Mesenchymal stem cell (in vitro differentiated cells and primary cell): ENCODE results near the gene GLT1D1.

Source experiments
- DNase-seq: peaks from one replicate; pipeline ENCODE4 v3.0.0-alpha.2; 2013
- H2AFZ ChIP-seq: one replicate; pipeline ENCODE4 v1.6.1; 2013; ENCODE audit warnings: low read depth, mild to moderate bottlenecking, control low read depth, inconsistent platforms, low read length, moderate library complexity
- H2AK5ac ChIP-seq: 2 replicates; pipeline ENCODE4 v1.6.1; 2013; ENCODE audit warnings: low read length, moderate library complexity, mild to moderate bottlenecking, inconsistent platforms; ENCODE audit not compliant: severe bottlenecking
- H2BK120ac ChIP-seq: one replicate; pipeline ENCODE4 v1.6.1; 2013; ENCODE audit warnings: low read depth, mild to moderate bottlenecking, inconsistent platforms, low read length, moderate library complexity
- H2BK12ac ChIP-seq, 2 experiments: one replicate each; pipeline ENCODE4 v1.6.1; 2013; ENCODE audit warnings: inconsistent platforms in 2 of 2, low read length in 2 of 2, mild to moderate bottlenecking in 2 of 2, moderate library complexity in 2 of 2, control low read depth in 1 of 2
- H2BK15ac ChIP-seq: one replicate; pipeline ENCODE4 v1.6.1; 2013; ENCODE audit warnings: mild to moderate bottlenecking, low read depth, inconsistent platforms; ENCODE audit not compliant: poor library complexity, severe bottlenecking
- H2BK5ac ChIP-seq: 2 replicates; pipeline ENCODE4 v1.6.1; 2013; ENCODE audit warnings: low read depth, mild to moderate bottlenecking, low read length, control low read depth, inconsistent platforms; ENCODE audit not compliant: poor library complexity, severe bottlenecking
- H3K14ac ChIP-seq, 2 experiments: one replicate each; pipeline ENCODE4 v1.6.1; 2013; ENCODE audit warnings: inconsistent platforms in 2 of 2, low read length in 2 of 2, control low read depth in 1 of 2, mild to moderate bottlenecking in 1 of 2, moderate library complexity in 1 of 2
- H3K18ac ChIP-seq, 2 experiments: one replicate each; pipeline ENCODE4 v1.6.1; 2013; ENCODE audit warnings: inconsistent platforms in 2 of 2, low read length in 2 of 2, control low read depth in 1 of 2, low read depth in 1 of 2, mild to moderate bottlenecking in 1 of 2
- H3K23ac ChIP-seq, 2 experiments: one replicate each; pipeline ENCODE4 v1.6.1; 2013; ENCODE audit warnings: inconsistent platforms in 2 of 2, low read length in 2 of 2, mild to moderate bottlenecking in 2 of 2, moderate library complexity in 2 of 2, control low read depth in 1 of 2
- H3K27ac ChIP-seq: 2 replicates; pipeline ENCODE4 v1.5.1; 2013; ENCODE audit warnings: mild to moderate bottlenecking, moderate library complexity, low read length, control low read depth, inconsistent platforms; ENCODE audit not compliant: poor library complexity, severe bottlenecking
- H3K27me3 ChIP-seq, 2 experiments: 2 replicates each; pipeline versions ENCODE4 v1.6.1 to v1.7.0; 2013; ENCODE audit warnings: low read length in 2 of 2, mild to moderate bottlenecking in 2 of 2, moderate library complexity in 2 of 2, control low read depth in 1 of 2, inconsistent platforms in 1 of 2; ENCODE audit not compliant: control insufficient read depth in 1 of 2, insufficient read depth in 1 of 2
- H3K36me3 ChIP-seq, 2 experiments: 2 replicates each; pipeline versions ENCODE4 v1.6.1 to v1.7.0; 2013; ENCODE audit warnings: low read length in 2 of 2, control low read depth in 1 of 2, inconsistent platforms in 1 of 2, low read depth in 1 of 2, mild to moderate bottlenecking in 1 of 2; ENCODE audit not compliant: insufficient read depth in 2 of 2, control insufficient read depth in 1 of 2
- H3K4ac ChIP-seq, 2 experiments: one replicate each; pipeline ENCODE4 v1.6.1; 2013; ENCODE audit warnings: inconsistent platforms in 2 of 2, low read length in 2 of 2, mild to moderate bottlenecking in 2 of 2, moderate library complexity in 2 of 2, control low read depth in 1 of 2, low read depth in 1 of 2
- H3K4me1 ChIP-seq: 2 replicates; pipeline ENCODE4 v1.6.1; 2013; ENCODE audit warnings: low read depth, low read length, control low read depth; ENCODE audit not compliant: control insufficient read depth, insufficient read depth
- H3K4me2 ChIP-seq: 2 replicates; pipeline ENCODE4 v1.6.1; 2013; ENCODE audit warnings: low read length, mild to moderate bottlenecking, inconsistent platforms; ENCODE audit not compliant: poor library complexity, severe bottlenecking
- H3K4me3 ChIP-seq, 2 experiments: 2 replicates each; pipeline versions ENCODE4 v1.5.1 to v1.7.0; 2013; ENCODE audit warnings: low read length in 2 of 2, mild to moderate bottlenecking in 2 of 2, control low read depth in 1 of 2, low read depth in 1 of 2; ENCODE audit not compliant: insufficient read depth in 1 of 2
- H3K79me1 ChIP-seq: replicated peaks from 2 replicates; pipeline ENCODE4 v1.6.1; 2013; ENCODE audit warnings: mild to moderate bottlenecking, control low read depth, low read length, inconsistent platforms; ENCODE audit not compliant: poor library complexity, severe bottlenecking
- H3K9ac ChIP-seq: 2 replicates; pipeline ENCODE4 v1.7.0; 2013; ENCODE audit warnings: mild to moderate bottlenecking, low read length, moderate library complexity
- H3K9me3 ChIP-seq: 2 replicates; pipeline ENCODE4 v1.7.0; 2013; ENCODE audit warnings: mild to moderate bottlenecking, low read length; ENCODE audit not compliant: control insufficient read depth
- H4K8ac ChIP-seq: one replicate; pipeline ENCODE4 v1.6.1; 2013; ENCODE audit warnings: inconsistent platforms, mild to moderate bottlenecking, low read length, moderate library complexity
- H4K91ac ChIP-seq: one replicate; pipeline ENCODE4 v1.6.1; 2013; ENCODE audit warnings: mild to moderate bottlenecking, low read length, inconsistent platforms
- WGBS: methylation state at CpG from one replicate; pipeline ENCODE4 v1.1.7; 2013; ENCODE audit warnings: mixed read lengths; 5-methylcytosine and 5-hydroxymethylcytosine counted together

Gene GLT1D1

DNA sequence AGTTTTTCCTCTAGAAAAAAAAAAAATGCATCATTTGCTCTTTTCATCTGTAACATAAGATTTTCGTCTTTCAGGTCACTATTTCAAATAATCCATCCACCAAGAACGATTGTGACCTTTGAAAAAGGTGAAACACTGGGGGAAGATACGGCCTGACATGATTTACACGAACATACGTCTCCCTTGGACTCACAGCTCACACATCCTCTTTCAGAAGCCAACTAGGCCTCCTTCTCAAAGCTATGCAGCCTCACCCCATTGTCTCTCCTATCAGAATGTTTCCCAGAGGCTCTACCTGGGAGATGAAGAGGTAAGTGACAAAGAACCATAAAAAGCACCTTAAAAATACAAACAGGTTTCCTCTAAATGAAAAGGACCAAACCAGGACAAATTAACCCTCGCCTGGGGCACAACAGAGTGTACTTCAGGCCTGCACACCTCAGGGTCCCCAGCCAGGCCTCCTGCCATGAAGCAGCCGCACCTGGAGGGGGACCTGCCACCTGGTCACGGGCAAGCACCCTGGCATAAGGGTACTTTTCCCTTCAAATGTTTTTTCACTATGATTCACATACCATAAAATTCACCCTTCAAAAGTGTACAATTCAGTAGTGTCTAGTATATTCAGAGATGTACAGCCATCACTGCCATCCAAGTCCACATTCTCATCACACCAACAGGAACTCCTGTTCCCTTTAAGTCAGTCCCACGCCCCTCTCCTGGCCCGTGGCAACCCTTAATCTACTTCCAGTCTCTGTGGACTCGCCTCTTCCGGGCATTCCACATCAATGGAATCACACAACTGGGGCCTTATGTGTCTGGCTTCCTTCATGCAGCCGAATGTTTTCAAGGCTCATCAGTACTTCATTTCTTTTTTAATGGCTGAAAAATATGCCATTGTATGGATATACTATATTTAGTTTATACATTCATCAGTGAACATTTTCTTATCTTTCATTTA lies 34.9 kb upstream of the GLT1D1 start:
- no peak overlapping the region for H2BK12ac ChIP-seq
- H3K4ac ChIP-seq = no peak overlapping the region
- peak overlapping the region; percentile 72 for H3K9ac ChIP-seq
- H2BK5ac ChIP-seq = peak overlapping the region; percentile 61
- peak overlapping the region in 1 of 2 experiments; percentile 39 for H3K4me3 ChIP-seq
- WGBS = 82% methylated on average over 12 of the region's 13 CpGs
- H2AFZ ChIP-seq = no peak overlapping the region
- DNase-seq = peak; percentile 64
- H3K4me2 ChIP-seq = peak overlapping the region; percentile 20
- no peaks in the 10 kb centered on the region for H3K9me3 ChIP-seq
- H2BK15ac ChIP-seq = no peak overlapping the region
- no peak overlapping the region for H4K8ac ChIP-seq
- peak overlapping the region; percentile 85 for H3K27ac ChIP-seq
- H3K4me1 ChIP-seq = peaks cover 35% of the 10 kb centered on the region
- peak overlapping the region; percentile 52 for H4K91ac ChIP-seq
- H3K27me3 ChIP-seq = no peaks in the 10 kb centered on the region
- H3K23ac ChIP-seq = no peak overlapping the region
- H3K36me3 ChIP-seq = peaks cover 13 to 17% of the 10 kb centered on the region in 2 experiments
- peak overlapping the region; percentile 88 for H2AK5ac ChIP-seq
- no peak overlapping the region for H3K14ac ChIP-seq
- H3K79me1 ChIP-seq = no peaks in the 10 kb centered on the region
- H3K18ac ChIP-seq = peak overlapping the region in 1 of 2 experiments; percentile 7
- H2BK120ac ChIP-seq = no peak overlapping the region

DNA sequence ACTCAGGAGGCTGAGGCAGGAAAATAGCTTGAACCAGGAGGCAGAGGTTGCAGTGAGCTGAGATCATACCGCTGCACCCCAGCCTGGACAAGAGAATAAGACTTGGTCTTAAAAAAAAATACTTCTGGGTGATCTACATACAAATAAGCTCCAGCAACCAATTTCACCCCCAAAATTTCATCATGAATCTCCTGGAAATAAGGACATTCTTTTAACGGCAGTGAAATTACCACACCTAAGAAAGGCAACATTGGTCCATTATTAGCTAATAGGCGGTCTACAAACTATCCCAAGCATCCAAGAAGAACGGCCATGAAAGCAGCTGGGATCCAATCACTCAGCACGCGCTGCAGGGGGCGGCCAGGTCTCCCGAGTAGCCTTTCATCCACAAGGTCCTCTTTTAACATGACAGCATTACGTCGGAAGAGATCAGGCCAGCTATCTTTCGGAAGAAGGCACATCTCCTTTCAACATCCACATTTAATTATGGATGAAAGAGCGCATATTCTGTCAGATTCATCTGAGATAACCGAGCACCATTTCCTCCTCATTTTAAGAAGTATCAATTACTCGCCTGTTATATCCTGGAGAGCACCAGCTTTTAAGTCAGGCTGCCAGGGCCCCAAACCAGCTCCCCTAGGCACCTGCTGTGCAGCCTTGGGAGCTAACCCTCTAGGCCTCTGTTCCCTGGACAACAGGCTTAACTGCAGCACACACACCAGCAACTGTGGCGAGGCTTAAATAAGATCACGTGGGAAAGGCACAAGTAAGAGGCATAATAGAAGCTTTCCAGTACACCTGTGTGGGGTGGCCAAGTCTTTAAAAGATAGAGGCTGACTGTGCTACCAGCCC lies 33.8 kb upstream of the GLT1D1 start:
- Histone ChIP-seq H2BK12ac (no peak overlapping the region), H4K8ac (no peak overlapping the region), H3K36me3 (peaks cover 10 to 14% of the 10 kb centered on the region in 2 experiments), H2AK5ac (peak overlapping the region; percentile 49), H2BK120ac (no peak overlapping the region), H3K4me3 (no peak overlapping the region), H2BK5ac (no peak overlapping the region), H2BK15ac (no peak overlapping the region), H3K4me2 (no peak overlapping the region), H3K14ac (no peak overlapping the region), H3K23ac (no peak overlapping the region), H3K27me3 (no peaks in the 10 kb centered on the region), H3K18ac (no peak overlapping the region), H3K9me3 (no peaks in the 10 kb centered on the region), H3K4ac (no peak overlapping the region), H3K79me1 (no peaks in the 10 kb centered on the region), H4K91ac (no peak overlapping the region), H3K27ac (peak overlapping the region; percentile 24), H3K9ac (no peak overlapping the region), H3K4me1 (peaks cover 34% of the 10 kb centered on the region), H2AFZ (no peak overlapping the region)
- WGBS = 89% methylated on average over 16 of the region's 16 CpGs
- no peak for DNase-seq

DNA sequence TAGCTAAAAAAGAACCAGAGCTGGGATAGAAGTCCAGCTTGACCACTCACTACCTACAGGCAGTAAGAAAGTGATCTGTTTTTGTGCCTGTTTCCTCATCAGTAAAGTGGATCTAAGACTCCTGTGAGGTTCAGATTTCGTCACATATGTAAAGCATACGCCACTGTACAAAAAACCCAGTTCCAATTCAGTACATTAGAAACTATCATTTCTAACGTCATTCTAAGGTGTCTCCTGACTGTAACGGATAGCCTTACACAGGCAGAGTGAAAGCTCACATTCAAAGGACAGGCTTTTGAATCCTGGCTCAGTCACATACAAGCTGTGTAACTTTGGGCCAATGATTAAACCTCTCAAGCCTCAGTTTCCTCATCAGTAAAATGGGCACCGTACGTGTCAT lies 33.0 kb upstream of the GLT1D1 start:
- no peak overlapping the region for H3K14ac ChIP-seq
- no peak overlapping the region for H3K23ac ChIP-seq
- no peak overlapping the region for H2BK120ac ChIP-seq
- no peak overlapping the region for H2AFZ ChIP-seq
- H2BK12ac ChIP-seq = no peak overlapping the region
- H3K4me2 ChIP-seq = no peak overlapping the region
- H2BK5ac ChIP-seq = no peak overlapping the region
- H3K4ac ChIP-seq = no peak overlapping the region
- no peak overlapping the region for H3K4me3 ChIP-seq
- H3K18ac ChIP-seq = no peak overlapping the region
- H2AK5ac ChIP-seq = peak overlapping the region; percentile 49
- DNase-seq = no peak
- peaks cover 2% of the 10 kb centered on the region for H3K79me1 ChIP-seq
- H3K36me3 ChIP-seq = peaks cover 7 to 14% of the 10 kb centered on the region in 2 experiments
- no peak overlapping the region for H4K91ac ChIP-seq
- no peak overlapping the region for H2BK15ac ChIP-seq
- H3K27me3 ChIP-seq = no peaks in the 10 kb centered on the region
- peaks cover 35% of the 10 kb centered on the region for H3K4me1 ChIP-seq
- H3K27ac ChIP-seq = no peak overlapping the region
- H3K9ac ChIP-seq = no peak overlapping the region
- H3K9me3 ChIP-seq = no peaks in the 10 kb centered on the region
- 98% methylated on average over 6 of the region's 6 CpGs for WGBS
- no peak overlapping the region for H4K8ac ChIP-seq
